IPS-11a (cell line): ENCODE results near the gene DYTN.

ENCODE experiments used
- H3K4me3 ChIP-seq: one replicate; pipeline ENCODE4 v1.5.1; 2013; ENCODE audit warnings: low read depth, low read length, control low read depth

DYTN gene

DNA sequence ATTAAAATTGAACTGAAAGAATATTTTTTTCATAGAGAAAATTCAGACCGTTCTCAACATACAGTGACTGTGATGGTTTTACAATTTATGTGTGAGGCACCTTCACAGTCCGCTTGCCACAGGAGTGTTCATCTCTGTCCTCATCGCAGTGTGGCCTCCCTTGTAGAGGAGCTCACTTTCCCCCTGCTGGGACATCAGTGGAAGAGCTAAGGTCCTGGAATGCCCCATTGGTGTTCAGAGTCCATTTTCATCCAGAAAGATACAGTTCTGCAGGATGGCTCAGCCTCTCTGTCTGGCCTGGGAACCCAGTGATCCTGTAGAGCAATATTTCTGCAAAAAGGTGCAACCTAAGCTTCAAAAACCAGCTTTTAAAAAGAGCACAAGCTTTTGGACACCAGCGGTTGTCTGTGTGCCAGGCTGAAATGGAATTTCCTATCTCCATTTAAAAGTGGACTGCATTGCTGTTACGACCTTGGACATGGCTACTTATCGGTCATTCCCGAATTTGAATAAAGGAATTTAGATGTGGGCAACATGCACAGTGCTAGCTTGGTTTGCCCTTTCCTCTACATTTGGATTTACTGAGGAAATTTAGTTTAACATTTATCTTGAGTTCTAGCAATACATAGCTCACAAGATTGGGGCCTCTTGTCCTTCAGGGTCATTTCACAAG lies 102.6 kb downstream of the DYTN start:
- no peak overlapping the region for H3K4me3 ChIP-seq

DNA sequence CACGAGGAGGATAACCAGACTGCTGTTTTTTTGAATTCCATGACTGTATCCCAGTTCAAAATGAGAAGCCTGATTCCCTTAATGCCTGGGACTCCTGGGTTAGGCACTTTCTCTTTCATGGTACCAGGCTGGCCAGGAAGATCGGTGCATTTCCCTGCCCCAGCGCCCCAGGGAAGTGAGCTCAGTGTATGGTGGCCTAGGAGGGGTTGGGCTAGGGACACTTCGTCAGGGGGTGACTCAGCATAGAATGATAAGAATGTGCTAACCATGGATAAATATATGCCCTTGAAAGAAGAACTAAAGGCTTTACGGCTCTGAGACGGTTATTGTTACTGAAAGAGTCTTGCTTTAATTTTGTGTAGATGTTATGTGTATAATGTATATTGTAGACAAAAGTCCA lies 103.4 kb downstream of the DYTN start:
- H3K4me3 ChIP-seq: no peak overlapping the region

DNA sequence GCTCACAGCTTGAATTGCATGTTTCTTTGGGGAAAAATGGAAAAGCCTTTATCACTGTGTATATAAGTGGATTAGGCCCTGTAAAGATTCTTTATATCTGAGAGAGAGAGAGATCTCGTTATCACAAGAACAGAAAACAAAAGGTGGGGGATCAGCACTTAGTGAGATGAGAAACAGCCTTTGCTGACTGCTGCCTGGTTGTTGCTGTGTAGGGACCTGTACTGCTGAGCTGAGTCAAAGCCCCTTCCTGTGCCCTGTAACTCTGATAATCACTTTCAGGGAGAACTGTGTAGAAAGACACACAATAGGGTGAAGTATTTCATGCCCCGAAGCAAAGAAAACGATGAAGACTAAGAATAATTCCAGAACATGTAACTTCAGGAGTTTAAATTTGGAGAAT lies 106.5 kb downstream of the DYTN start:
- no peak overlapping the region for H3K4me3 ChIP-seq

DNA sequence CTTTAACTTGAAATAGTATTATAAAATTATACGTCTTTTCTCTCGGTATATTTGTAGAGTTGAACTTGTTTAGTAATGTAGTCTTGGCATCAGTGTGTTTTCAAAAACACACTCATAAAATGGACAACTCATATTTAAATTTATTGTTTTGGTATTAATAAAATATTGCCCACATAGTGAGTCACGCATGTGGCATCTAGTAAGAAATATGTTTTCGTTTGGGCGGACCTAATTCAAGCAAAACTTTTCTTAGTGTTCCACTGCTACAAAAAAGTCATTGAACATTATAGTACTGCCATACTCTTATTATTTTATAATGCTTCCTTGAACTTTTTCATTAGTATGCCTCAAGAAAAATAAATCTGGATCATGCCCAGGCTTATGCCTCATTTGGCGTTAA lies 107.0 kb downstream of the DYTN start:
- no peak overlapping the region for H3K4me3 ChIP-seq

DNA sequence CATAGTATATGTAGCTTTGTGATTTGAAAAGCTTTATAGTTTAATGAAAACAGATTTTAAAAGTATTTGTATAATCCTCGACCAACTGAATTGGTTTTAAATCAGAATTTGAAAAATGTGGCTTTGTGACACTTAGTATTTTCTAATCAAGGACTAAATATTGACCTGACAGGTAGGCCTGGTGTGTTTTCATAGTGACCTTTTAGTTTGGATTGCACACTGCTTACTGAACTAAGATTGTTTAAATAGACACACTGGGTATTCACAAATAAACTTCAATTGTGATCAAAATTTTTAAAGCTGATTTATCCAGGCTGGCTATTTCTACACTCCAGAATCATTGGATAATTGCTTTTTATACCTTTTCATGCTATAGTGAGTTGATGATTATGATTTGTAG lies 107.7 kb downstream of the DYTN start:
- no peak overlapping the region for H3K4me3 ChIP-seq

DNA sequence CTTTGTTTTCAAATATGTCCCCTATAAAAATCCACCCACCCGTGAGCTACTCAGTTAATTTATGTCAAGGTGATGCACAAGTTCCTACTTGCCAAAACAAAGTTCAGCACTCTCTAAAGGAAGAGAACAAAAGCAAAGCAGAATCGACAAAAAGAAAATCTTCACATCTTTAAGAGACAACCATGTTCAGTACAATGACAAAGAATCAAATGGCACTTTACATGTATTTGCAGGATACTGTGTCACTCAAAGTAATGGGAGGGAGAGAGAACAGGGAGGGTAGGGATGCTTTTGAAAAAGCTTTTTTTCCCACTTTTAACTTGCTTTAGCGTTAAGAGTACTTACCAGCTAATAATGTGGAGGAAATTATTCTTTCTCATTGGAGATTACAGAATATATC lies 115.0 kb downstream of the DYTN start:
- H3K4me3 ChIP-seq: no peak overlapping the region
